Measurements from ENCODE around the gene RAPGEF2. TPM values are rescaled to one million over a fixed set of nuclear protein-coding genes. Genes with fewer than 3 reads are reported as not detected.

The RAPGEF2 gene
- total and polyA plus RNA-seq, 2 experiments from 2014 or later = 10.2 to 63.1 TPM

GRCh38 chr4:159400558-159401225 is 297.8 kb downstream of the RAPGEF2 start:
- ATAC-seq (no peak), DNase-seq (ENCODE audit: low spot score) (no peak)
- Histone ChIP-seq H2AFZ (no peak overlapping the region), H3K79me2 (replicated peaks; ENCODE audit: insufficient read depth) (no peaks in the 10 kb centered on the region), H3K36me3 (ENCODE audit: insufficient read depth) (no peaks in the 10 kb centered on the region), H3K4me2 (no peak overlapping the region), H3K4me3 (no peak overlapping the region), H3K27me3 (ENCODE audit: insufficient read depth) (no peaks in the 10 kb centered on the region), H3F3A (replicated peaks; ENCODE audit: low read depth) (no peaks in the 10 kb centered on the region), H3K4me1 (ENCODE audit: insufficient read depth) (no peaks in the 10 kb centered on the region), H4K20me1 (replicated peaks; ENCODE audit: insufficient read depth) (no peaks in the 10 kb centered on the region), H3K9me2 (ENCODE audit: insufficient read depth) (peaks cover 3% of the 10 kb centered on the region; the same call in 1 of the 2 replicates), H3K27ac (ENCODE audit: low read depth) (no peak overlapping the region)
- no peaks in the 10 kb centered on the region; the same call in 2 of the 3 replicates for H3K4me1 Mint-ChIP-seq
- TF ChIP-seq STAT1 (IDR thresholded peaks at IDR 0.05; ENCODE audit: unreplicated experiment) (no peak), ZNF462 (CRISPR knock-in tag; IDR thresholded peaks at IDR 0.05) (no peak), NANOG (IDR thresholded peaks at IDR 0.05; ENCODE audit: borderline replicate concordance) (no peak), POLR2AphosphoS5 (IDR thresholded peaks at IDR 0.05; ENCODE audit: low read depth) (no peak), ZNF331 (CRISPR knock-in tag; IDR thresholded peaks at IDR 0.05; ENCODE audit: low read depth) (no peak), JUNB (IDR thresholded peaks at IDR 0.05; ENCODE audit: unreplicated experiment) (no peak), CREB1 (CRISPR knock-in tag; IDR thresholded peaks at IDR 0.05; ENCODE audit: low read depth) (no peak)
- peaks cover 5% of the 10 kb centered on the region for H3K27me3 Mint-ChIP-seq (ENCODE audit: insufficient read depth, low read depth, poor library complexity)
- H3K9me3 Mint-ChIP-seq = no peaks in the 10 kb centered on the region; the same call in 2 of the 3 replicates
- H3K27ac Mint-ChIP-seq = no peak overlapping the region
- no peaks in the 10 kb centered on the region for H3K36me3 Mint-ChIP-seq (ENCODE audit: low read depth)
- no peak overlapping the region for H3K4me3 Mint-ChIP-seq
